GM18907 (cell line): ENCODE data around the gene FOXC1.

Experiments
- ATAC-seq: cut with Tn5 transposase; IDR thresholded peaks from one replicate; pipeline ENCODE4 v1.9.1; 2021; ENCODE audit warnings: mild to moderate bottlenecking, moderate library complexity; ENCODE audit not compliant: unreplicated experiment

The FOXC1 gene

GRCh38 chr6:1611572-1612298 is 2.0 kb downstream of the FOXC1 start:
- no peak for ATAC-seq

DNA sequence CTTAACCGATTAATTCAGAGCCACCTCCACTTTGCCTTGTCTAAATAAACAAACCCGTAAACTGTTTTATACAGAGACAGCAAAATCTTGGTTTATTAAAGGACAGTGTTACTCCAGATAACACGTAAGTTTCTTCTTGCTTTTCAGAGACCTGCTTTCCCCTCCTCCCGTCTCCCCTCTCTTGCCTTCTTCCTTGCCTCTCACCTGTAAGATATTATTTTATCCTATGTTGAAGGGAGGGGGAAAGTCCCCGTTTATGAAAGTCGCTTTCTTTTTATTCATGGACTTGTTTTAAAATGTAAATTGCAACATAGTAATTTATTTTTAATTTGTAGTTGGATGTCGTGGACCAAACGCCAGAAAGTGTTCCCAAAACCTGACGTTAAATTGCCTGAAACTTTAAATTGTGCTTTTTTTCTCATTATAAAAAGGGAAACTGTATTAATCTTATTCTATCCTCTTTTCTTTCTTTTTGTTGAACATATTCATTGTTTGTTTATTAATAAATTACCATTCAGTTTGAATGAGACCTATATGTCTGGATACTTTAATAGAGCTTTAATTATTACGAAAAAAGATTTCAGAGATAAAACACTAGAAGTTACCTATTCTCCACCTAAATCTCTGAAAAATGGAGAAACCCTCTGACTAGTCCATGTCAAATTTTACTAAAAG is 2.7 kb downstream of the FOXC1 start:
- ATAC-seq = no peak

- no peak for ATAC-seq
These were observed 3.2 kb downstream of the FOXC1 start for GRCh38 chr6:1612974-1613306.

GRCh38 chr6:1613346-1613687 is 3.6 kb downstream of the FOXC1 start:
- no peak for ATAC-seq

- ATAC-seq = no peak
These were observed 4.2 kb downstream of the FOXC1 start for GRCh38 chr6:1613688-1614447.

DNA sequence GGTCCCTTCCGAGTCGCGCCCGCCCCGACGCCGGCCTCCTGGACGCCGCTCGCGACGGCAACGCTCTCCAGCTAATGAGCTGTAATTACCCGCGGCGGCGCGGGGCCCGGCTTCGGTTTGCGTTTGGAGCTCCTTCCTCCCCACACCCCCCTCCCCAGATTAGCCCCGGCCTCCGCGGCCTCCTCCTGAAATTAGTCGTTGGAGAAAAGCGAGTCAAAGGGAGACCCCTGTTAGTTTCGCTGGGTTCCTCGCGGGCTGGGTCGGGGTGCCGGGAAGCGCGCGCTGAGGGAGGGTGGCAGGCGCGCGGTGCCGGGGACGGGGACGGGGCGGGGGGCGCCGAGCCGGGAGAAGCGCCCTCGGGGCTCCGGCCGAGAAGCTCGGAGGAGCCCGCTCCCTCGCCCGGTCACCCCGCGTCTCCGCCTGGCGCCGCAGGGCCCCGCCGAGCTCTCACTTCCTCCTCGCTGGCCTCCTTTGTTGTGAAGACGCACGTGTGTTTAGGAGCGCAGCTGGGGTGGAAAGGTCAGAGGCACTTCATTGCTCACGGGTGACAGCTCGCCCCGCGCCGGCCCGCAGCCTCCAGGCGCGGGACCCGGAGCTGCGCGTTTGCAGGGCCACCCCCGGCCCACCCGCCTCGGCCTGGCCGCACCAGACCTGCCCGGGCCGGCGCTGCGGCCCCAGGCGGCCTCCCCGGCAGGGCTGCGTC is 4.9 kb downstream of the FOXC1 start:
- ATAC-seq = no peak

DNA sequence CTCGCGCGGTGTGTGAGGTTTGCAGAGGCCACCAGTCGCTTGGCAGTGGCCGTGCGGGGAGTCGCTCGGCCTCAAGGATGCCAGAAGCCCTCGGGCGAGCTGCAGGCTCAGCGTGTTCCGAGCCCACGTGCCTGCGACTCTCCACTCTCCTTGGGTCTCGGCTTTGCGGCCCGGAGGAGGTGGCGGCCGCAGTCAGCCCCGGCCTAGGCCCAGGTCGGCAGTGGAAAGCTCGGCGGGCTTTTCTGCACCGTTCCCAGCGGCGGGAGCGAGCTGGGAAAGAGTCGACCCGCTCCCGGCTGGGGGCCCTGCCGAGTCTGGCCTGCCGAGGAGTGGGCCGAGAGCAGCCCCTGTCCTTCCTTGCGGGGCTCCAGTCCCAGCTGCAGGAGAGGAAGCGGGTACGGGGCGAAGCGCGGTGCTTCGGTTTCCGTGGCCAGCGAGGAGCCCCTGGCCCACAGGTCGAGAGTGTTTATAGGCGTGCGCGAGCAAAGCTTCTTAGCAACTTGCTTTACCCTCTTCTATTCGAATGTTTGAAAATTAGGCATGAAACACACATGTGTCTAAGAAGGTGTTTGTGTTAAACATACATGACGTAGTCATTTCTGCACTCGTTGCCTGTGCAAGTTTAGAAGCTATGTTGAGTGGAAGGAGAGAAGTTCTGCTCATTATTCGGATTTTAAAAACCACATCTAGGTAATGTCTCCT is 5.6 kb downstream of the FOXC1 start:
- ATAC-seq = no peak

GRCh38 chr6:1615853-1616420 is 6.2 kb downstream of the FOXC1 start:
- ATAC-seq = no peak

- ATAC-seq = no peak
These were observed 7.2 kb downstream of the FOXC1 start for GRCh38 chr6:1616701-1617463.

DNA sequence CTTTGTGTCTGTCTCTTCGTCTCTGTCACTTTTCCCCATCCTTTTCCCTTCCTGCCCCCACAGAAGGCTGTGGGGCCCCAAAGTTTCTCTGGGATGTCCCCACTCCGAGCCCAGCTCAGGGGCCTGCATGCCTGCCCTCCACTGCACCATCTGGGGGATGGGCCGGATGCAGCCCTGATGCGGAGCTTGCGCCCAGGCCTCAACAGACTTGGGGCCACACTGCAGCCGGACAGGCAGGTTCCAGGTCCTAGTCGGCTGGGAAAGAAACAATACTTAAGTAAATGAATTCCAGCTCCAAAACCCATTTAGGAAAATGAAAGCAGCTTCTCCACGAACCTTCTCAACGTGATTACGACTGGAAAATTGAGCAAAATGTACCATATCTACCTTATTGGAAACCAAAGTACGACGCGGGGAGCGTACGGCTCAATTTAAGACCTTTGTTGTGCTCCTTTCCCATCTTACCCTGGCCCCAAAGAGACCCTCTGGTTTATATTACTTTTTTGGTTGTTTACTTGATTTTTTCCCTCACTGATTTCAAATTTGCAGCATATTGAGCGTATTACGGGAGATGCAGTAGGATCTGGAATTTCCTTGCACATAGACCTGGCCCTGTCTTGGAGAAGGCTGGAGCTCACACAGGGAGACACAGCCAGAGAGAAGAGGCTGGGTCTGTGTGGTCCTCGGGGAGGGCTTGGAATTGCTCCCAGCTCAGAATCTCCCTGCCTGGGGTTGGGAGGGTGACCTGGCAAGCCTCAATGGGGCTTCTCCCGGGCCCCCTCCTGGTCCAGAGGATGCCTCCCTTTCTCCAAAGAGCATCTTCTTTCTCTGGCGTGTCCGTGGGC is 8.0 kb downstream of the FOXC1 start:
- ATAC-seq = no peak

DNA sequence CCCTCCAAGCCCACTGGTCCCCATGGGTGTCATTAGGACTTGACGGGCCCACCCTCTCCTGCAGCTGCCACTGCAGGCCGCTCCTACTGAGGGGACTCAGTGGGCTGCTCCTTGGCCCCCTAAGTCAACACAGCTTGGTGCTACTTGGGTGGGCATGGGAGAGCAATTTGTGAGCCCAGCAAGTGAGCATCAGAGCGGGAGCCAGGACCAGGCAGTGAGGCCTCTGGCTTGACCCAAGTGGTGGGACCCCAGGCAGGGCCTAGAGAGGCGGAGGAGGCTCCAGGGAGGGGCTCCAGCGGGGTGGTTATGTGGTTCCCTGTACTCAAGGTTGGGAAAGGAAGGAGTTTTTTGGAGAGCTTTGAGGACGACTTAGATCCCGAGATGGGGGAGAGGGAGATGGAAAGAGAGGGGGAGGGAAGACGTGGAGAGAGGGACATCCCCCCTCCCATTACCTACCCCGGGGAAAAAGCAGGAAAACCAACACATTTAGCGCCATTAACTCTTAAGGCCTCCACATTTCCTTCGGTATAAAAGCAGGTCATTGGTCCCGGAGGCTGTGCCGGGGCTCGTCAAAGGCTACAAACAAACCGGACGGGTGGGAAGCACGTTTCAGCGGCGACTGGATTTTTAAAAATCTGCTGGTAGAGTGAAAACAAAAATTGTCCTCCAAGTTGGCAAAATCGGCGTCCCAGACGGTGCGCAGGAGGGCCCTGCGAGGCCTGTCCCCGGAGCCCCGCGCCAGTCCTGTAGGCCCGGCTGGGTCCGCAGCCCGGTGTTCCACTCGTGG is 8.8 kb downstream of the FOXC1 start:
- no peak for ATAC-seq

- no peak for ATAC-seq
These were observed 9.5 kb downstream of the FOXC1 start for GRCh38 chr6:1619098-1619672.

DNA sequence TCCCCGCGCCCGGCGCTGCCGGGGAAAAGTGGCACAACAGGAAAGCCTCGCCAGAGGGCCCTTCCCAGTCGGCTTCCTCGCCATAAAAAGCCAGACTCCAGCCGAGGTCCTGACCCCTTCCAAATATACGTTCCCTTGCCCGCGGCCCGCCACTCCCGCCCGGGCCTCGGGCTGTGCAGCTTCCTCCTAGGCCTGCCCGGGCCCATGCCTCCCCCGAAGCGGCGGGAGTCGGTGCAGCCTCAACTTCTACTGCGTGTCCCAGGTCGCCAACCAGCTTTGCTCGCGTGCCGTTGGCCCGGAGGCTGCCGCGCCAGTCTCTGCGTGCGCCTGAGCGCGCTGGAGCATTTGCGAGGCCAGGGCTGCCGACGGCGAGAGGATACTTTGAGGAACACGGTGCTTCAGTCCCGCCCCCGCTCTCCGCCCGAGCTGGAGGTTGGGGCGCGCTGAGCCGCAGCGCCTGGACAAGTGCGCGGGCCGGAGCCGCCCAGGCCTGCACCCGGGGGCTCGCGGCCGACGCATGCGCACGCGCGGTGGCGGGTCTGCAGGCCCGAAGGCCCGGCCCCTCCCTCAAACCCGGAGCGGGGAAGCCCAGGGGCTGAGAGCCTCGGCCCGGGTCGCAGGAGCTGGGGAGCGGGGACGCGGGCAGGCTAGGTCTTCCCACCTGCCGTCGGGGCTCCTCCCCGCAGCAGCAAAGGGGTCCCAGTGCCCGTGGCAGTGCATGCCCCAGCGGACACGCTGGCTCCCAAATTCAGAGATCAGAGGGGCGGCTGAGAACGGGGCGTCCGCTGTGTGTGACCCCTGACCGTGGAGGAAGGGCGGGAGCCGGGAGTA is 10.2 kb downstream of the FOXC1 start:
- no peak for ATAC-seq

GRCh38 chr6:1620504-1621069 is 10.9 kb downstream of the FOXC1 start:
- no peak for ATAC-seq

DNA sequence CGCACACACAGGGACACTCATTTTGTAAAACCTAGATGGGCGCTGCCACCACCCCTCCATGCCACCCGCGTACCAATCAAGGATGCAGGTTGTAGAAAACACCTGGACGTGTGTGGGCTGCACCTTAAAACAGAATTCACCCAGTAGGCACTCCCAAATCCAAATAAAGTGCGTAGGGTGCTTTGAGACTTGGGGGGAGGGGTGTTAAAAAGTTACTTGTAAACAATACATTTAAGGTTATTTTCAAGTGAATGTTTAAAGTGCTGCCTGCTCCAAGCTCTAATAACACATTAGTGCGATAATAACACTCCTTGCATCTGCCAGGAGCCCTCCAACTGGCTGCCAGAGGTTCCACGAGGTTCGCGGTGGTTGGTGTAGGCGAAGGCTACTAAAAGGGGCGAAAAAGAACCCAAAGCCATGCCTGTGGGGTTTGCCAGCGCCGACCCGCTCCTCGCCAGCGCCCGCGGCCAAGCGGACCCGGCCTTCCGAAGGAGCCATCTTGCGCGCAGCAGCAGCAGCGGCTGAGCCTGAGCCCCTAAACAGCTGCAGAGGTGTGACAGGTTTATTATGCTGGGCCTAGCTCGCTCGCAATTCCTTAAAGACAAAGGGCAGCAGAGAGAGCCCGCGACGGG is 11.5 kb downstream of the FOXC1 start:
- no peak for ATAC-seq

DNA sequence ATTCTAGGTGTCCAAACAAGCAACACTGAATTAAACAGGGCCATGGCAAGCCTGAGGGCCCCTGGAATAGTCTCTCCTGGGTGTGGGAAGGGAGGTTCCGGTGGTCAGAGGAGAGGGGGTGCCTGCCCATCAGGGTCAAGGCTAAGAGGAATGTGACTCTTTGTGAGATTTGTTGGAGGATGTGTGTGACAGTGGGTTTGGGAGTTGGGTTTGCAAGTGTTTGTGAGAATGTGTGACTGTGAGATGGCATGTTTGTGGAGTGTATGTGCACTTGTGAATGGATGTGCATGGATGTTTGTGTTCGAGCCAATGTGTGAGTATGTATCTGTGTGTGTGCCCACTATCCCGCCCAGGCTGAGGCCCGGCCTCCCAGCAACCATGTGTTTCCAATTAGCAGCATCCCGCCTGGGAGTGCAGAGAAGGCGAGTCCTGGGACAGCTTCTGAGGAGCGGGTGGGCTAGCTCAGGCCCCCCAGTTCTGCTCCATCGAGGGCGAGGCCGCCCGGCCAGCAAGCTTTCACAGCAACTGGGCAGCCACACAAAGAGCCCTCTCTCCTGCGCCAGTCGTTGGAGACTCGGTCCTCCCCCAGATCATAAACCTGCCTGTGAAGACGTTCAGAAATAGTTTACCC is 12.6 kb downstream of the FOXC1 start:
- ATAC-seq = no peak
